ENCODE results near the gene UTS2R.
A peak's percentile ranks its signal among the peaks of the same experiment; 100 is the strongest.

GRCh38 chr17:82388223-82388921, 16.8 kb downstream of the UTS2R start:
- TF ChIP-seq CTCF (IDR thresholded peaks at IDR 0.05) (peak; percentile 8), EZH2 (IDR thresholded peaks at IDR 0.05) (no peak)
